22Rv1 (cell line): ENCODE data around the gene TACC2.

Experiments
- H3K27ac ChIP-seq: fragments of 450-650 bp; 2 replicates; pipeline ENCODE4 v1.5.1; 2017
- ZFX ChIP-seq: fragments of 450-650 bp; IDR thresholded peaks from 2 replicates; pipeline ENCODE4 v1.6.1; 2017; ENCODE audit warnings: antibody characterized with exemption, borderline replicate concordance
- TF ChIP-seq, protein P1 (sequence below): fragments of 450-650 bp; IDR thresholded peaks from 2 replicates; pipeline ENCODE4 v1.5.1; 2017; ENCODE audit warnings: mild to moderate bottlenecking

TACC2 gene

DNA sequence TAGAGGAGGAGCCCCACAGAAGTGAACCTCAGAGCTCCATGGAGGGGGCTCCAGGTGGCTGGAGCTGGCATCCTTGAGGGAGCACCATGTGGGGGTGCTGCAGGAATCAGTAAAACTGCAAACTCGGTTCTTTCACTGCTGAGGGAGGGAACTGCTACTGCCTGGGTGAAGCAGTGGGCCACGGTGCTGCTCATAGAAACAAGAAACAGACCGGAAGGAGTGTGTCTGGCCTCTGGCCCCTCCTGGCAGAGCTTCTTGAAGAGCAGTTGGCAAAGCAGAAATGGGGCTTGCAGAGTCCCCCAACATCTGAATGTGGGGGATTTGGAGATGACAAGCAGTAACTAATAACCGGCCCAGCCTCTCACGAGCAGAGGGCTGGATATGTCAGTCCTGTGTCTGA, 23.8 kb downstream of the TACC2 start:
- TF ChIP-seq, protein P1, sequence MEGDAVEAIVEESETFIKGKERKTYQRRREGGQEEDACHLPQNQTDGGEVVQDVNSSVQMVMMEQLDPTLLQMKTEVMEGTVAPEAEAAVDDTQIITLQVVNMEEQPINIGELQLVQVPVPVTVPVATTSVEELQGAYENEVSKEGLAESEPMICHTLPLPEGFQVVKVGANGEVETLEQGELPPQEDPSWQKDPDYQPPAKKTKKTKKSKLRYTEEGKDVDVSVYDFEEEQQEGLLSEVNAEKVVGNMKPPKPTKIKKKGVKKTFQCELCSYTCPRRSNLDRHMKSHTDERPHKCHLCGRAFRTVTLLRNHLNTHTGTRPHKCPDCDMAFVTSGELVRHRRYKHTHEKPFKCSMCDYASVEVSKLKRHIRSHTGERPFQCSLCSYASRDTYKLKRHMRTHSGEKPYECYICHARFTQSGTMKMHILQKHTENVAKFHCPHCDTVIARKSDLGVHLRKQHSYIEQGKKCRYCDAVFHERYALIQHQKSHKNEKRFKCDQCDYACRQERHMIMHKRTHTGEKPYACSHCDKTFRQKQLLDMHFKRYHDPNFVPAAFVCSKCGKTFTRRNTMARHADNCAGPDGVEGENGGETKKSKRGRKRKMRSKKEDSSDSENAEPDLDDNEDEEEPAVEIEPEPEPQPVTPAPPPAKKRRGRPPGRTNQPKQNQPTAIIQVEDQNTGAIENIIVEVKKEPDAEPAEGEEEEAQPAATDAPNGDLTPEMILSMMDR, result no peak
- no peak for TF ChIP-seq ZFX
- no peak overlapping the region for H3K27ac ChIP-seq

DNA sequence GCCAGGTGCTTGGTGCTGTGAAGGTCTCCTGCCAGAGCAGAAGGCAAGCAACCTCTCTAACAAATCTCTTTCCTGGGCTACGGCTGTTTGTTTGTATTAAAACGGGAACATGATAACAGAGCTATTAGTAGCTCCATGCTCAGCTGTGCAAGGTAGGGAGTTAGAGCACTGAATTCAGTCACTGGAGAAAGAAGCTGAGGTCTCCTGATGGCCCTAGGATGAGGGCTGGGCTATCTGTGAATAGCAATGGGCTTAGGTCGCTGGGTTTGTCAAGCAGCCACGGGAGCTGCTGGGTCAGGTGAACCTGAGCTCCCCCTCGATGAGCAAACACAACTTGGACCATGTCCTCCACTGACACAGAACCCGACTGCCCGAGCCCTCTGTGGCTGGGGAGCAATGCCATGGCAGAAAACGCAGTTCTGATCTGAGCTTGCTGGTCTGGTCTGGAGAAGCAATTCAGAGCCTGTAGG, 24.4 kb downstream of the TACC2 start:
- H3K27ac ChIP-seq, result no peak overlapping the region
- no peak for TF ChIP-seq ZFX
- TF ChIP-seq, protein P1, result no peak

DNA sequence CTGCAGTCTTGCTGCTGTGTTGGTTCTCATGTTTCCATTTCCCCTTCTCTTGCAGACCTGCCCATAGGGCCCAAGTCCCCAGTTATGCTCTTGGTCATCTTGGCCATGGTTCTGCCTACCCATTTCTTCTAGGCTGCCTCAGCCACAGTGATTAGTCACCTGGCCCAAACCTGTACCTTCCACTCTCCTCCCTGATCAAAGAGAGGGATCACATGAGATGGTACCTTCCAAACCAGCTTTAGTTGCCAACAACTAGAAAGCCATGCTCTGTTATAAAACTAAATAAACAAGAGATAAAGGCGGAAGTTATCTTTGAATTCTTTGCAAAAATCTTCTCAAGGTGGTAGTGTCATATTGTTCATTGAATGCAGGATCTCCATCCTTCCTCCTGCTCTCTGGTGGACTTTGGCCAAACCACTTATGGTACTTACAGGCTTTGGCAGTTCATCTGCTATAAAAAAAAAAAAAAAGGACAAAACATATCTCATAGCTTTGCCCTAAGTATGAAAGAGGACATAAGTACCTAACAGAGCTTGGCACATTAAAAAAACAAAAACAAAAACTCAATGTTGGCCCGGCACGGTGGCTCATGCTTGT, 25.8 kb downstream of the TACC2 start:
- TF ChIP-seq ZFX, result no peak
- TF ChIP-seq, protein P1, result no peak
- no peak overlapping the region for H3K27ac ChIP-seq

DNA sequence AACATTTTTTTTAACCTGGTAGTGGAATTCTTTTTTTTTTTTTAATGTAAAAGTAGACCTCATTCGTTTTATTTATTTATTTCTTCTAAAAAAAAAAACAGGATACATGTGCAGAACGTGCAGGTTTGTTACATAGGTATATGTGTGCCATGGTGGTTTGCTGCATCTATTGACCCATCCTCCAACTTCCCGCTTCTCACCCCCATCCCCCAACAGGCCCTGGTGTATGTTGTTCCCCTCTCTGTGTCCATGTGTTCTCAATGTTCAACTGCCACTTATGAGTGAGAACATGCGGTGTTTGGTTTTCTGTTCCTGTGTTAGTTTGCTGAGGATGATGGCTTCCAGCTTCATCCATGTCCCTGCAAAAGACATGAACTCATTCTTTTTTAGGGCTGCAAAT, 29.0 kb downstream of the TACC2 start:
- H3K27ac ChIP-seq, result peak overlapping the region; percentile 92; the same call in 1 of the 2 replicates

DNA sequence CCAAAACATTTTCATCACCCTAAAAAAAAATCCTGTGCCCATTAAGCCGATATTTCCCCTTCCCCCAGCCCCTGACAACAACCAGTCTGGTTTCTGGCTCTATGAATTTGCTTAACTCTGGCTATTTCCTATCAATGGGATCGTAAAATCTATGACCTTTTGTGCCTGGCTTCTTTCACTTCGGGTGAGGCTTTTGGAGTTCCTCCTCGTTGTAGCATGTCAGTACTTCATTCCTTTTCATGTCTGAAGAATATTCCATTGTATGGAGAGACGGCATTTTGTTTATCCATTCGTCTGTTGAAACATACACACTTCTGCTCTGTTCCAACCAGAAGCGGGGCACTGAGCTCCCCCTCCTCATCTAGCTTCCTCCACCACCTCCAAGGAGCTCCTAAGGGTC, 29.5 kb downstream of the TACC2 start:
- H3K27ac ChIP-seq, result peak overlapping the region; percentile 92
- TF ChIP-seq, protein P1, result no peak
- TF ChIP-seq ZFX, result no peak

DNA sequence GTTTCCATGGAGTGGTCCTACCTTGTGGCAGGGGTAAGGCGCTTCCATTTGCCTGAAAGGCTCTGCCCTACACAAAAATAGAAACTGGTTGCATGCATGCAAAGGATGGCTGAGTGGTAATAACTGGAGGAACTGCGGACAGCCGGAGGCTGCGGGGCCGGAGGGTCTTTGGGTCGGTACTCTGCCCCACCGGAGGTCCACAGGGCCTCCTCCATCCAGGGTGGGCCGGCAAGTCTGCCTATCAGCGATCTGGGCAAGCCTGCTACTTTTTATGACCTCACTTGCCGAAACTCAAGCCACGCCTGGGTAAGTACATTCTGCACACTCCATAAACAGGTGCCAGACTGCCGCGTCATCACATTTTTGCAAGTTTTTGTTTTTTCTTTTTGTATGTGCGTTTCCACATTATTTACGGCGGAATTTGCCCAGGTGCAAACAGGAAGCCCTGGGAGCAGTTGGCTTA, 30.0 kb downstream of the TACC2 start:
- H3K27ac ChIP-seq, result peak overlapping the region; percentile 92
- no peak for TF ChIP-seq ZFX
- TF ChIP-seq, protein P1, result no peak

DNA sequence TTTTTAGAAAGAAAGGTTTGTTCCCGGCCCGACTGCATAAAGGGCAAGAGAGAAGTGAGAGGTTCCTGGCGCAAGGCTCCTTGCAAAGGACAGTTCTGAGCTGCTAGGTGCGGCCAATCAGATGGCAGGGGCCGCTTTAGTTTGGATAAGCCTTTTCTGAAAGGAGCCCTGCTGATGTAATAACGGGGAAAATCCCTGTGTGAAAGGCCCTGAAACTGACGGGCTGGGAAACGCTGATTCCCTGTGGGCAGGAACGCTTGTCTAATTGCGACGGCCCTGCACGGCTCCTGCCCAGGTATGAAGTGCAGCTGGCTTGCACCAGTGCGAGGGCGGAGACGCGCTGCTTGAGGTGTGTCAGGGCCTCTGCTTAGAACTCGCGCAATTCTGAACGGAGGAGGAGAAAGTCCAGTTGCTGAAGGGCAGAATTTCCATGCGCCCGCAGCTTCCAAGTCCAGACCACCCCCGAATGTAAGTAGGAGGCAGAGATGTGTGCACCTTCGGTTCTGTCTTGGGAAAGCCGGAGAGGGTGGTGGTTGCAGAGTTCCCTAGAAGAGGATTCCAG, 30.5 kb downstream of the TACC2 start:
- H3K27ac ChIP-seq, result peak overlapping the region; percentile 92
- TF ChIP-seq, protein P1, result no peak
- no peak for TF ChIP-seq ZFX
